IMR-90 (cell line): ENCODE results near the gene PPM1D. TPM values are rescaled to one million over a fixed set of nuclear protein-coding genes. Genes with fewer than 3 reads are reported as not detected.

Experiments
- ATAC-seq: fragments of 200-7000 bp; cut with Tn5 transposase; 2 replicates; pipeline ENCODE4 v1.9.1; 2020; ENCODE audit warnings: low read depth, mild to moderate bottlenecking, moderate library complexity
- BruUV-seq: library from RNA; stranded (reverse); fragments of 400-500 nt; replicated peaks from 2 replicates; lab custom pipeline; 2021; lab: Mats Ljungman, UMichigan
- CTCF ChIA-PET: fragments of 300-600 bp; formaldehyde crosslinking; extraction: SDS; loops from one replicate; lab custom pipeline; 2021; ENCODE audit warnings: antibody characterized with exemption; lab: Yijun Ruan, JAX
- POLR2A ChIA-PET: fragments of 300-600 bp; sonication (Branson Sonifier 250); formaldehyde crosslinking; loops from one replicate; lab custom pipeline; 2022; ENCODE audit warnings: antibody characterized with exemption; ENCODE audit not compliant: unreplicated experiment; lab: Charles Lee
- DNase-seq: peaks from one replicate; pipeline ENCODE4 v3.0.0; 2013
- H2AFZ ChIP-seq: replicated peaks from 2 replicates; pipeline ENCODE3; 2013; ENCODE audit warnings: low read length, mild to moderate bottlenecking; ENCODE audit not compliant: poor library complexity
- H2AK5ac ChIP-seq: 2 replicates; pipeline ENCODE4 v1.6.1; 2013; ENCODE audit warnings: low read depth, low read length, inconsistent platforms
- H2AK9ac ChIP-seq: replicated peaks from 2 replicates; pipeline ENCODE3; 2013; ENCODE audit warnings: mild to moderate bottlenecking, low read depth, low read length, moderate library complexity; ENCODE audit not compliant: poor library complexity
- H2BK120ac ChIP-seq: 2 replicates; pipeline ENCODE4 v1.6.1; 2013; ENCODE audit warnings: low read depth, low read length, inconsistent platforms
- H2BK15ac ChIP-seq: 3 replicates; pipeline ENCODE4 v1.6.1; 2013; ENCODE audit warnings: low read depth, low read length, inconsistent platforms
- H2BK20ac ChIP-seq: 2 replicates; pipeline ENCODE4 v1.6.1; 2013; ENCODE audit warnings: low read depth, mild to moderate bottlenecking, inconsistent platforms, low read length, moderate library complexity
- H2BK5ac ChIP-seq: 2 replicates; pipeline ENCODE4 v1.6.1; 2013; ENCODE audit warnings: mild to moderate bottlenecking, low read depth, low read length, inconsistent platforms; ENCODE audit not compliant: poor library complexity, severe bottlenecking
- H3K14ac ChIP-seq: replicated peaks from 2 replicates; pipeline ENCODE4 v1.6.1; 2013; ENCODE audit warnings: low read depth, low read length, inconsistent platforms
- H3K18ac ChIP-seq: 2 replicates; pipeline ENCODE4 v1.6.1; 2013; ENCODE audit warnings: low read depth, low read length, control low read depth
- H3K23ac ChIP-seq: 2 replicates; pipeline ENCODE4 v1.6.1; 2013; ENCODE audit warnings: low read depth, low read length, inconsistent platforms
- H3K27ac ChIP-seq: 2 replicates; pipeline ENCODE4 v1.5.1; 2013; ENCODE audit warnings: mild to moderate bottlenecking, control low read depth, low read length; ENCODE audit not compliant: insufficient read depth
- H3K27me3 ChIP-seq: 2 replicates; pipeline ENCODE4 v1.6.1; 2013; ENCODE audit warnings: low read length; ENCODE audit not compliant: control insufficient read depth, insufficient read depth
- H3K36me3 ChIP-seq: 2 replicates; pipeline ENCODE4 v1.6.1; 2013; ENCODE audit warnings: low read length, mixed read lengths; ENCODE audit not compliant: control insufficient read depth, insufficient read depth
- H3K4ac ChIP-seq: 2 replicates; pipeline ENCODE4 v1.6.1; 2013; ENCODE audit warnings: low read depth, low read length, inconsistent platforms
- H3K4me1 ChIP-seq: 2 replicates; pipeline ENCODE4 v1.6.1; 2013; ENCODE audit warnings: low read length, mixed read lengths; ENCODE audit not compliant: control insufficient read depth, insufficient read depth
- H3K4me2 ChIP-seq: 2 replicates; pipeline ENCODE4 v1.6.1; 2013; ENCODE audit warnings: low read depth, mild to moderate bottlenecking, control low read depth, low read length, moderate library complexity
- H3K4me3 ChIP-seq: 2 replicates; pipeline ENCODE4 v1.5.1; 2013; ENCODE audit warnings: low read depth, mild to moderate bottlenecking, control low read depth, low read length, moderate library complexity; ENCODE audit not compliant: insufficient read depth
- H3K56ac ChIP-seq: 2 replicates; pipeline ENCODE4 v1.6.1; 2013; ENCODE audit warnings: low read length, inconsistent platforms; ENCODE audit not compliant: insufficient read depth; ENCODE audit errors: extremely low read depth
- H3K79me1 ChIP-seq, 2 experiments: 2 replicates each; pipeline ENCODE4 v1.6.1; 2013; ENCODE audit warnings: low read length in 2 of 2, inconsistent platforms in 1 of 2, low read depth in 1 of 2
- H3K9ac ChIP-seq: 2 replicates; pipeline ENCODE4 v1.6.1; 2013; ENCODE audit warnings: low read depth, low read length, control low read depth
- H3K9me1 ChIP-seq: 2 replicates; pipeline ENCODE4 v1.6.1; 2013; ENCODE audit warnings: low read length, inconsistent platforms; ENCODE audit not compliant: insufficient read depth
- H3K9me3 ChIP-seq: 2 replicates; pipeline ENCODE4 v1.6.1; 2013; ENCODE audit warnings: low read length; ENCODE audit not compliant: control insufficient read depth, insufficient read depth
- H4K20me1 ChIP-seq: 2 replicates; pipeline ENCODE4 v1.6.1; 2013; ENCODE audit warnings: low read length, inconsistent platforms; ENCODE audit not compliant: insufficient read depth
- H4K5ac ChIP-seq: 2 replicates; pipeline ENCODE4 v1.6.1; 2013; ENCODE audit warnings: mild to moderate bottlenecking, low read depth, low read length, control low read depth
- H4K8ac ChIP-seq, 2 experiments: 2 replicates each; pipeline ENCODE4 v1.6.1; 2013; ENCODE audit warnings: low read depth in 2 of 2, low read length in 2 of 2, control low read depth in 1 of 2, inconsistent platforms in 1 of 2
- H4K91ac ChIP-seq: 2 replicates; pipeline ENCODE4 v1.6.1; 2013; ENCODE audit warnings: low read depth, low read length, inconsistent platforms; ENCODE audit not compliant: insufficient read depth
- CHD1 ChIP-seq: IDR thresholded peaks from 2 replicates; pipeline ENCODE4 v1.6.1; 2012; ENCODE audit warnings: low read depth, low read length, improper control_type of control experiment
- NFE2L2 ChIP-seq: fragments of 150-350 bp; IDR thresholded peaks from 2 replicates; pipeline ENCODE4 v1.6.1; 2016; ENCODE audit warnings: low read depth, mild to moderate bottlenecking, low read length
- POLR2A ChIP-seq: IDR thresholded peaks from 2 replicates; pipeline ENCODE4 v1.6.1; 2012; ENCODE audit warnings: mild to moderate bottlenecking, low read depth, low read length
- RFX5 ChIP-seq: IDR thresholded peaks from 2 replicates; pipeline ENCODE4 v1.8.0; 2012; ENCODE audit warnings: low read depth, mild to moderate bottlenecking, low read length, moderate library complexity
- USF2 ChIP-seq: fragments of 150-350 bp; IDR thresholded peaks from 2 replicates; pipeline ENCODE4 v1.6.1; 2017; ENCODE audit warnings: mild to moderate bottlenecking, antibody characterized with exemption, low read length, low read depth
- WGBS, 2 experiments: methylation state at CpG; one replicate each; pipeline versions ENCODE4 v1.1.5 to v1.1.7; 2013; ENCODE audit warnings: missing lambda C conversion rate in 2 of 2; ENCODE audit not compliant: insufficient read length in 1 of 2; ENCODE audit errors: extremely low coverage in 2 of 2; 5-methylcytosine and 5-hydroxymethylcytosine counted together
- dilution Hi-C: fragments of 300-500 bp; cut with HindIII; formaldehyde crosslinking; loops from one replicate; pipeline ENCODE4 v1.14.3; 2018; ENCODE audit warnings: low sequenced_read_pairs; ENCODE audit not compliant: unreplicated experiment
- in situ Hi-C: fragments of 300-500 bp; cut with MboI; formaldehyde crosslinking; loops from 3 replicates; pipeline ENCODE4 v1.14.3; 2019; ENCODE audit warnings: low sequenced_read_pairs, inconsistent platforms, mixed read lengths
- intact Hi-C: fragments of 100-400 bp; cut with micrococcal nuclease; formaldehyde crosslinking; loops from 2 replicates; pipeline ENCODE4 v1.10.0; 2022
- polyA plus RNA-seq, 3 experiments: library from polyadenylated mRNA; depleted of rRNA; stranded (reverse); fragments of >200 nt; gene quantifications; 2 replicates each; pipeline ENCODE4 v1.2.3, GENCODE V29; 2012; ENCODE audit warnings: low replicate concordance in 1 of 3
- total RNA-seq: library from RNA; depleted of rRNA; stranded (reverse); fragments of >200 nt; gene quantifications from 2 replicates; pipeline ENCODE4 v1.2.3, GENCODE V29; 2012

PPM1D gene
- total and polyA plus RNA-seq, 2 of the 4 experiments (the other 2 are of a cell fraction), result 5.5 to 16.1 TPM

- H2BK5ac ChIP-seq, result no peak overlapping the region
- no peak for TF ChIP-seq RFX5
- TF ChIP-seq POLR2A, result no peak
- TF ChIP-seq CHD1, result no peak
- TF ChIP-seq NFE2L2, result no peak
- no peak for TF ChIP-seq USF2
- H3K14ac ChIP-seq, result no peak overlapping the region
- H4K5ac ChIP-seq, result no peak overlapping the region
- dilution Hi-C loops, result no loop called here
- in situ Hi-C loops, result no loop called here
- H3K9me1 ChIP-seq, result no peaks in the 10 kb centered on the region
- DNase-seq (no peak), ATAC-seq (no peak)
- no peak overlapping the region for H3K27ac ChIP-seq
- no peaks in the 10 kb centered on the region for H3K36me3 ChIP-seq
- H3K4me3 ChIP-seq, result no peak overlapping the region
- H2BK120ac ChIP-seq, result no peak overlapping the region
- CTCF ChIA-PET, result interaction anchor here (0.6 kb wide), 1 partner anchor 12 kb away, joined by 5 read pairs; no protein-coding TSS in a partner anchor
- no peak overlapping the region for H3K4me2 ChIP-seq
- POLR2A ChIA-PET, result no interaction called here
- no peaks in the 10 kb centered on the region for H4K20me1 ChIP-seq
- intact Hi-C loops, result no loop called here
- H3K9ac ChIP-seq, result no peak overlapping the region
- no peak overlapping the region for H2AFZ ChIP-seq
- H3K9me3 ChIP-seq, result no peaks in the 10 kb centered on the region
- H3K4ac ChIP-seq, result no peak overlapping the region
- no peaks in the 10 kb centered on the region for H3K27me3 ChIP-seq
- no peak overlapping the region for H2BK15ac ChIP-seq
- BruUV-seq, result no TSS peak
- no peaks in the 10 kb centered on the region for H3K4me1 ChIP-seq
- H3K18ac ChIP-seq, result no peak overlapping the region
- no CpG with 5 or more reads among the region's 2 CpGs for WGBS, 2 experiments
- no peak overlapping the region for H3K23ac ChIP-seq
- H4K91ac ChIP-seq, result no peak overlapping the region
- H3K56ac ChIP-seq, result no peak overlapping the region
- H2BK20ac ChIP-seq, result no peak overlapping the region
- H2AK9ac ChIP-seq, result no peak overlapping the region
- peaks cover 0 to 4% of the 10 kb centered on the region in 2 experiments; a peak in 1 of 4 replicates for H3K79me1 ChIP-seq
- H4K8ac ChIP-seq, result no peak overlapping the region
- H2AK5ac ChIP-seq, result no peak overlapping the region
Measured at GRCh38 chr17:60671482-60671881, 71.5 kb downstream of the PPM1D start.
